Right lobe of liver (tissue), 6 donors: ENCODE data around the gene KCTD10. TPM values are rescaled to one million over a fixed set of nuclear protein-coding genes. Genes with fewer than 3 reads are reported as not detected.

Source experiments
- ATAC-seq, 4 donors: fragments of 200-7000 bp; cut with Tn5 transposase; one replicate each; pipeline ENCODE4 v1.9.1; 2020; ENCODE audit warnings: mild to moderate bottlenecking in 4 of 4, moderate library complexity in 4 of 4
- DNase-seq, 3 donors: peaks; one replicate each; pipeline ENCODE4 v3.0.0-alpha.2; 2020
- H3K27ac ChIP-seq, 3 donors: fragments of 200-600 bp; one replicate each; pipeline ENCODE4 v1.8.0; 2022
- H3K27me3 ChIP-seq, 2 donors: fragments of 200-600 bp; one replicate each; pipeline ENCODE4 v1.8.0; 2022
- H3K36me3 ChIP-seq, 4 donors: fragments of 200-600 bp; sonication (generic) in 1 of 4; one replicate each; pipeline versions ENCODE4 v1.5.1 to v1.8.0; 2017 to 2022; ENCODE audit warnings: control low read depth in 1 of 4
- H3K4me1 ChIP-seq, 4 donors: fragments of 200-600 bp; sonication (generic) in 1 of 4; one replicate each; pipeline versions ENCODE4 v1.5.1 to v1.8.0; 2017 to 2022; ENCODE audit warnings: control low read depth in 1 of 4
- H3K4me3 ChIP-seq, 3 donors: fragments of 200-600 bp; one replicate each; pipeline ENCODE4 v1.8.0; 2022
- H3K9me3 ChIP-seq, 4 donors: fragments of 200-600 bp; sonication (generic) in 1 of 4; one replicate each; pipeline versions ENCODE4 v1.5.1 to v1.8.0; 2017 to 2022; ENCODE audit warnings: control low read depth in 1 of 4
- CTCF ChIP-seq, 4 donors: fragments of 200-600 bp in 3 of 4; fragments of 450-650 bp in 1 of 4; IDR thresholded peaks; one replicate each; pipeline versions ENCODE4 v1.5.1 to v1.8.0; 2016 to 2022; ENCODE audit warnings: antibody characterized with exemption in 4 of 4, mild to moderate bottlenecking in 2 of 4
- POLR2A ChIP-seq: fragments of 450-650 bp; IDR thresholded peaks from one replicate; pipeline ENCODE4 v1.6.1; 2017; ENCODE audit warnings: antibody characterized with exemption, mild to moderate bottlenecking
- WGBS: methylation state at CpG from one replicate; pipeline ENCODE4 v1.1.6; 2018; ENCODE audit warnings: low coverage, low lambda C conversion rate; ENCODE audit not compliant: insufficient coverage; ENCODE audit errors: missing lambda C conversion rate; 5-methylcytosine and 5-hydroxymethylcytosine counted together
- intact Hi-C, 2 donors: fragments of 100-400 bp; cut with DNase I; formaldehyde crosslinking; loops; one replicate each; pipeline versions ENCODE4 v1.11.2 to v1.14.1; 2022
- long read RNA-seq: library from polyadenylated mRNA; unstranded; transcript quantifications from one replicate; pipeline ENCODE4 v2.0.0, GENCODE V29; 2019
- total RNA-seq, 6 experiments: library from RNA; depleted of rRNA in 2 of 6; stranded (reverse); fragments of >200 nt in 2 of 6; fragmentation: NEBNext Ultra II Directional in 3 of 6; extraction: Animal tissue kit (Norgen Biotek cat#: 25700) in 3 of 6; gene quantifications; one replicate each; pipeline versions ENCODE4 v1.1.0 to v1.2.4, GENCODE V29; 2016 to 2023
- donor health status: DM: no; HTN: yes; CAD: no.
- donor health status: DM: no; HTN: no; CAD: no.
- donor health status: DM: no; HTN: no; CAD: no.
- donor health status: DM: no; HTN: yes; CAD: no.
- donor health status: DM: no; HTN: yes; CAD: no.

Gene KCTD10, protein sequence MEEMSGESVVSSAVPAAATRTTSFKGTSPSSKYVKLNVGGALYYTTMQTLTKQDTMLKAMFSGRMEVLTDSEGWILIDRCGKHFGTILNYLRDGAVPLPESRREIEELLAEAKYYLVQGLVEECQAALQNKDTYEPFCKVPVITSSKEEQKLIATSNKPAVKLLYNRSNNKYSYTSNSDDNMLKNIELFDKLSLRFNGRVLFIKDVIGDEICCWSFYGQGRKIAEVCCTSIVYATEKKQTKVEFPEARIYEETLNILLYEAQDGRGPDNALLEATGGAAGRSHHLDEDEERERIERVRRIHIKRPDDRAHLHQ
- 10 to 100 TPM in 4 of 6 experiments, 1 to 10 TPM in 2; 5.8 to 20.2 (median 11.6) TPM for total RNA-seq
- long read RNA-seq, full-length matches to known transcripts: 2 of 3 reads
- long read RNA-seq, partial matches to known transcripts: 0 of 3 reads
- long read RNA-seq, other reads (novel, unspliced or antisense): 1 of 3 reads

DNA sequence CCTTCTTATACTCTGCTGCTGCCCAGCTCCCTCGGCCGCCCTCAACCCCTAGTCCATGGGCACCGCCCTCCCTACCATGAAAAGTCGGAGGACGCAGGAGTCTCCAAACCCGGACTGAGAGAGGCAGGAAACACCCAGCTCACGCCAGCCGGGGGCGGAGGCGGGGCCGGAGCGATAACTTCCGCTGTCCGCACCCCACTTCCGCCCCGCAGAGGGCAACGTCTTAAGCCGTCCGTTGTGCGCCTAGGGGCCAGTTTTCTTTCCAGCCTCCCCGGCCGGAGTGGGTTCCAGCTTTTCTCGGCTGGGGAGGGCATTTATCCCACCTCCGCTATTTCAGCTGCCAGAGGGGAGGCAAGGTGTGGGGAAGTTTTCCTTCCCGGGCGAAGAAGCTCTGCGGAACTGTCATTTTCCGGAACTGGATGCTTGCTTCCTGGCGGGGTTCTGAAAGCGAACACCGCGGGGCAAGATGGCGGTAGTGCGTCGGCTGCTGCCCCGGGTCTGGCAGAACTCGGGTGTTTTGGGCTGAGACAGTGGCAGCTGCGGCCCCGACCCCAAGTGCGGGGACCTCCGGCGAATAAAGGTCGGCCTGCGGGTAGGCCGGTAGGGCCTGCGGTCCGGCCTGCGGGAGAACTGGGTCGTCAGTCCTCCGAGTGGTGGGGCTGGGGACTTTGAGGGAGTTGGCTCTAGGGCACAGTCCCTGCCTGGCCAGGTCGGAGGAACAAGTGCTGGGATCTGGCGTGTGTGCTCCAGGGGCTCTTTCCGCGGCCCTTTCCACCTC, at the start of gene KCTD10, which contains the start of gene UBE3B:
TSS of gene KCTD10 (minus strand) at position 116 of the 778 bp plus-strand sequence. CDS start at position 78, 38 bp downstream.
TSS of gene UBE3B (plus strand) at position 450 of the 778 bp plus-strand sequence. CDS start 5,918 bp downstream, outside the sequence.
- Histone ChIP-seq H3K4me1 (peaks cover 0 to 24% (median 5%) of the 10 kb centered on the region in 4 donors), H3K9me3 (no peaks in the 10 kb centered on the region), H3K36me3 (peaks cover 0 to 3% (median 0%) of the 10 kb centered on the region in 4 donors), H3K27ac (peak within 1 kb of the TSS; percentile 98 to 99 (median 98)), H3K27me3 (no peaks in the 10 kb centered on the region), H3K4me3 (peak within 1 kb of the TSS; percentile 94 to 99 (median 98))
- ATAC-seq (peak; percentile 98 to 99 (median 99)), DNase-seq (peak; percentile 90 to 91 (median 90))
- TF ChIP-seq CTCF (IDR thresholded peaks at IDR 0.05) (peak in 2 of 4 donors; percentile 11 to 17), POLR2A (peak; percentile 54)
- WGBS: 0% methylated on average over 15 of the region's 54 CpGs
- intact Hi-C loops: no loop called here

DNA sequence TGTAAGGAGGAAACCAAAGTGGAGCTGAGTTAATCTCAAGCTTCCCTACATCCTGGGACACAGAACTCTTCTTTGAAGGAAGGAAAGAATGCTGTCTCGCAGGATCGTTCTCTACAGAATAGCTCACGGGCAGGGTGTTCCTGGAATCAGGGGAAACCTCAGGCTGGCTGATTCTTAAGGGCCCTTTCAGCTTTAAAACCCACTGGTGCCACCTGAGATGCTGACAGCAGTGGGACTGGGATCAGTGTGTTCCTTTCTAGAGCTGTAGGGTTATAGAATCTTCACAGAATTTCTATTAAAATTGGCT, 48.1 kb upstream of the KCTD10 start:
- no peaks in the 10 kb centered on the region for H3K27me3 ChIP-seq
- H3K9me3 ChIP-seq: no peaks in the 10 kb centered on the region
- DNase-seq (no peak), ATAC-seq (no peak)
- 94% methylated on average over 3 of the region's 3 CpGs for WGBS
- no peak overlapping the region for H3K4me3 ChIP-seq
- H3K36me3 ChIP-seq: peaks cover 0 to 73% (median 21%) of the 10 kb centered on the region in 4 donors
- no peaks in the 10 kb centered on the region for H3K4me1 ChIP-seq
- TF ChIP-seq CTCF (IDR thresholded peaks at IDR 0.05): no peak
- TF ChIP-seq POLR2A: no peak
- no peak overlapping the region for H3K27ac ChIP-seq
- intact Hi-C loops: loop anchor here (10.0 kb wide), 2 partner anchors 70 to 250 kb away; no protein-coding TSS in a partner anchor

- Histone ChIP-seq H3K36me3 (peaks cover 0 to 75% (median 20%) of the 10 kb centered on the region in 4 donors), H3K4me1 (no peaks in the 10 kb centered on the region), H3K27me3 (no peaks in the 10 kb centered on the region), H3K9me3 (no peaks in the 10 kb centered on the region), H3K27ac (no peak overlapping the region), H3K4me3 (no peak overlapping the region)
- intact Hi-C loops: loop anchor here (5.0 to 10.0 kb wide), 3 partner anchors 70 to 250 kb away; no protein-coding TSS in a partner anchor
- WGBS: 97% methylated on average over 12 of the region's 26 CpGs
- DNase-seq (no peak), ATAC-seq (no peak)
- TF ChIP-seq CTCF (IDR thresholded peaks at IDR 0.05): no peak
- TF ChIP-seq POLR2A: no peak
These were observed 47.6 kb upstream of the KCTD10 start for GRCh38 chr12:109524466-109525278.

DNA sequence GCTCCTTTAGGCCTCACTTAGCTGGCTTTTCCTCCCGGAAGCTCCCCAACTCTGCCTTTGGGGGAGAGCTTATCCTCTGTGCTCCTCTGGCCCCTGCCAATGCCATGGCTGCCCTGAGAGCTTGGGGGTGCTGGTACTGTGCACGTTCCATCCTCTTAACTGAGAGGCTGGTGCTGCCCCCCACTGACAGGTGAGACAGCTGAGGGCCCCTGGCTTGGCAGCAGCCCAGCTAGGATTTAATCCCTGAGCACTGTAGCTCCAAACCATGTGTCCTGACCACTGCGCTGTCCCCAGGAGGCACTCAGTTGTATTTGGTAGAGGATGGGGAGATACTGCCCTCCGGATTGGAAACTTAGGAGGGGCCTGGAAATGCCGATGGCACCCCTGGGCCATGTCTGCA, 46.4 kb upstream of the KCTD10 start:
- no peak for ATAC-seq
- TF ChIP-seq POLR2A (no peak), CTCF (IDR thresholded peaks at IDR 0.05) (no peak)
- intact Hi-C loops: loop anchor here (5.0 to 10.0 kb wide), 3 partner anchors 71 to 251 kb away; no protein-coding TSS in a partner anchor

More for the DNA sequence above, 46.4 kb upstream of the KCTD10 start:
- Histone ChIP-seq H3K27me3 (no peaks in the 10 kb centered on the region), H3K9me3 (no peaks in the 10 kb centered on the region), H3K4me1 (no peaks in the 10 kb centered on the region), H3K36me3 (peaks cover 0 to 77% (median 19%) of the 10 kb centered on the region in 4 donors), H3K27ac (no peak overlapping the region), H3K4me3 (no peak overlapping the region)
- DNase-seq: no peak
- WGBS: 60% methylated on average over 1 of the region's 5 CpGs
